GM23338 (cell line): ENCODE results near the gene RTP5. TPM values are rescaled to one million over a fixed set of nuclear protein-coding genes. Genes with fewer than 3 reads are reported as not detected.

ENCODE experiments used
- ATAC-seq: fragments of 200-7000 bp; cut with Tn5 transposase; 3 replicates; pipeline ENCODE4 v1.9.1; 2020
- DNase-seq: peaks from one replicate; pipeline ENCODE4 v3.0.0-alpha.2; 2015; ENCODE audit warnings: low spot score
- H2AFZ ChIP-seq: fragments of 200-600 bp; sonication (generic); 2 replicates; pipeline ENCODE4 v1.8.0; 2016; ENCODE audit warnings: antibody characterized with exemption, mild to moderate bottlenecking, moderate library complexity
- H3F3A ChIP-seq: fragments of 200-600 bp; sonication (generic); replicated peaks from 2 replicates; pipeline ENCODE4 v1.8.0; 2017; ENCODE audit warnings: antibody characterized with exemption, mixed run types, low read depth
- H3K27ac ChIP-seq: fragments of 200-600 bp; sonication (generic); 2 replicates; pipeline ENCODE4 v1.6.1; 2016; ENCODE audit warnings: low read depth
- H3K27me3 ChIP-seq: fragments of 200-600 bp; sonication (generic); 2 replicates; pipeline ENCODE4 v1.8.0; 2016; ENCODE audit warnings: mild to moderate bottlenecking, mixed run types, moderate library complexity; ENCODE audit not compliant: insufficient read depth
- H3K36me3 ChIP-seq: fragments of 200-600 bp; sonication (generic); 2 replicates; pipeline ENCODE4 v1.8.0; 2016; ENCODE audit warnings: mild to moderate bottlenecking; ENCODE audit not compliant: insufficient read depth
- H3K4me1 ChIP-seq: fragments of 200-600 bp; sonication (generic); 2 replicates; pipeline ENCODE4 v1.8.0; 2016; ENCODE audit warnings: mild to moderate bottlenecking, moderate library complexity; ENCODE audit not compliant: insufficient read depth
- H3K4me2 ChIP-seq: fragments of 200-600 bp; sonication (generic); 2 replicates; pipeline ENCODE4 v1.7.1; 2017; ENCODE audit warnings: mixed run types
- H3K4me3 ChIP-seq: fragments of 200-600 bp; sonication (generic); 2 replicates; pipeline ENCODE4 v1.6.1; 2016; ENCODE audit warnings: mixed run types
- H3K79me2 ChIP-seq: fragments of 200-600 bp; sonication (generic); replicated peaks from 2 replicates; pipeline ENCODE4 v1.8.0; 2017; ENCODE audit warnings: mild to moderate bottlenecking; ENCODE audit not compliant: insufficient read depth
- H3K9me2 ChIP-seq: fragments of 200-600 bp; sonication (generic); 2 replicates; pipeline ENCODE4 v1.8.0; 2017; ENCODE audit not compliant: insufficient read depth
- H4K20me1 ChIP-seq: fragments of 200-600 bp; sonication (generic); replicated peaks from 2 replicates; pipeline ENCODE4 v1.8.0; 2017; ENCODE audit warnings: mild to moderate bottlenecking; ENCODE audit not compliant: insufficient read depth
- H3K27ac Mint-ChIP-seq: 2 replicates; pipeline ENCODE4 v1.8.0; 2020; ENCODE audit warnings: inconsistent platforms, mild to moderate bottlenecking, moderate library complexity, mixed read lengths
- H3K27me3 Mint-ChIP-seq: 3 replicates; pipeline ENCODE4 v1.8.0; 2022; ENCODE audit warnings: low read depth, mild to moderate bottlenecking, moderate library complexity, mixed read lengths, inconsistent platforms; ENCODE audit not compliant: insufficient read depth, poor library complexity
- H3K36me3 Mint-ChIP-seq: 3 replicates; pipeline ENCODE4 v1.8.0; 2021; ENCODE audit warnings: low read depth, mild to moderate bottlenecking, inconsistent platforms, moderate library complexity, mixed read lengths
- H3K4me1 Mint-ChIP-seq: 3 replicates; pipeline ENCODE4 v1.8.0; 2020; ENCODE audit warnings: mild to moderate bottlenecking, inconsistent platforms, mixed read lengths
- H3K4me3 Mint-ChIP-seq: 3 replicates; pipeline ENCODE4 v1.8.0; 2021; ENCODE audit warnings: moderate library complexity, mild to moderate bottlenecking, inconsistent platforms, mixed read lengths
- H3K9me3 Mint-ChIP-seq: 3 replicates; pipeline ENCODE4 v1.8.0; 2020; ENCODE audit warnings: moderate library complexity, mild to moderate bottlenecking, inconsistent platforms, mixed read lengths
- CREB1 ChIP-seq: fragments of 250-450 bp; sonication (Bioruptor Pico); IDR thresholded peaks from 2 replicates; pipeline ENCODE4 v1.5.0; 2020; ENCODE audit warnings: low read depth, mild to moderate bottlenecking, moderate library complexity
- CTCF ChIP-seq, 2 experiments: fragments of 200-600 bp in 1 of 2; sonication (generic) in 1 of 2; conservative IDR thresholded peaks; 2 replicates each; pipeline versions ENCODE4 v1.5.1 to v1.6.1; 2016 to 2017; ENCODE audit warnings: antibody characterized with exemption in 2 of 2, low read depth in 2 of 2, mild to moderate bottlenecking in 2 of 2, moderate library complexity in 1 of 2
- ETS1 ChIP-seq: IDR thresholded peaks from 2 replicates; pipeline ENCODE4 v1.6.1; 2016; ENCODE audit warnings: antibody characterized with exemption
- EZH2 ChIP-seq: fragments of 200-600 bp; sonication (generic); IDR thresholded peaks from one replicate; pipeline ENCODE4 v1.8.0; 2017; ENCODE audit warnings: antibody characterized with exemption, mild to moderate bottlenecking, low read depth; ENCODE audit not compliant: unreplicated experiment
- EZH2phosphoT487 ChIP-seq: fragments of 200-600 bp; sonication (generic); IDR thresholded peaks from one replicate; pipeline ENCODE4 v1.8.1; 2018; ENCODE audit warnings: antibody characterized with exemption; ENCODE audit not compliant: unreplicated experiment
- JUNB ChIP-seq: IDR thresholded peaks from one replicate; pipeline ENCODE4 v1.6.1; 2016; ENCODE audit warnings: antibody characterized with exemption; ENCODE audit not compliant: unreplicated experiment
- NANOG ChIP-seq: IDR thresholded peaks from 2 replicates; pipeline ENCODE4 v1.6.1; 2016; ENCODE audit warnings: antibody characterized with exemption, borderline replicate concordance
- REST ChIP-seq: IDR thresholded peaks from one replicate; pipeline ENCODE4 v1.6.1; 2018; ENCODE audit warnings: antibody characterized with exemption; ENCODE audit not compliant: unreplicated experiment
- STAT1 ChIP-seq: IDR thresholded peaks from one replicate; pipeline ENCODE4 v1.6.1; 2016; ENCODE audit warnings: antibody characterized with exemption; ENCODE audit not compliant: unreplicated experiment
- ZNF114 ChIP-seq: fragments of 250-450 bp; sonication (Bioruptor Pico); IDR thresholded peaks from 2 replicates; pipeline ENCODE4 v1.5.0; 2020; ENCODE audit warnings: mild to moderate bottlenecking, moderate library complexity
- ZNF331 ChIP-seq: fragments of 250-450 bp; sonication (Bioruptor Pico); IDR thresholded peaks from 2 replicates; pipeline ENCODE4 v1.5.0; 2020; ENCODE audit warnings: low read depth, mild to moderate bottlenecking, moderate library complexity
- polyA plus RNA-seq: library from polyadenylated mRNA; unstranded; fragments of >200 nt; fragmentation: Nextera tagmentation; extraction: Ambion mirVana; gene quantifications from 2 replicates; pipeline ENCODE4 v1.2.1, GENCODE V29; 2016
- total RNA-seq: library from RNA; depleted of rRNA; stranded (reverse); fragments of >200 nt; shearing (Covaris generic); gene quantifications from 2 replicates; pipeline ENCODE4 v1.2.3, GENCODE V29; 2014

RTP5 gene
- total and polyA plus RNA-seq, 2 experiments from 2014 or later, result not detected

- H3K27me3 ChIP-seq, result no peaks in the 10 kb centered on the region
- Mint-ChIP-seq H3K4me1 (peaks cover 24% of the 10 kb centered on the region), H3K4me3 (no peak overlapping the region), H3K27ac (no peak overlapping the region), H3K9me3 (peaks cover 5% of the 10 kb centered on the region; the same call in 2 of the 3 replicates), H3K27me3 (peaks cover 22% of the 10 kb centered on the region), H3K36me3 (no peaks in the 10 kb centered on the region; the same call in 2 of the 3 replicates)
- no peaks in the 10 kb centered on the region for H4K20me1 ChIP-seq
- no peak overlapping the region for H3K27ac ChIP-seq
- peak overlapping the region; percentile 81; the same call in 1 of the 2 replicates for H2AFZ ChIP-seq
- no peaks in the 10 kb centered on the region for H3K36me3 ChIP-seq
- no peaks in the 10 kb centered on the region for H3K9me2 ChIP-seq
- DNase-seq (peak; percentile 49), ATAC-seq (peak; percentile 24; the same call in 2 of the 3 replicates)
- peaks cover 9% of the 10 kb centered on the region; the same call in 1 of the 2 replicates for H3F3A ChIP-seq
- no peak overlapping the region for H3K4me3 ChIP-seq
- H3K4me2 ChIP-seq, result no peak overlapping the region
- H3K4me1 ChIP-seq, result no peaks in the 10 kb centered on the region; the same call in 1 of the 2 replicates
- TF ChIP-seq CREB1 (CRISPR knock-in tag) (no peak), ETS1 (no peak), STAT1 (no peak), EZH2 (no peak), ZNF331 (CRISPR knock-in tag) (no peak), CTCF (conservative IDR thresholded peaks at IDR 0.05; ENCODE audit: low read depth in 2 of 2) (no peak)
- H3K79me2 ChIP-seq, result no peaks in the 10 kb centered on the region
Measured at GRCh38 chr2:241866790-241867645, 2.5 kb upstream of the RTP5 start.

GRCh38 chr2:241867776-241868420 is 1.6 kb upstream of the RTP5 start:
- H2AFZ ChIP-seq, result no peak overlapping the region
- H3F3A ChIP-seq, result peaks cover 9% of the 10 kb centered on the region; the same call in 1 of the 2 replicates
- H4K20me1 ChIP-seq, result no peaks in the 10 kb centered on the region
- no peak overlapping the region for H3K27ac ChIP-seq
- no peak overlapping the region for H3K4me2 ChIP-seq
- H3K27ac Mint-ChIP-seq, result no peak overlapping the region
- no peaks in the 10 kb centered on the region for H3K79me2 ChIP-seq
- DNase-seq (no peak), ATAC-seq (no peak)
- no peaks in the 10 kb centered on the region for H3K4me1 ChIP-seq
- H3K27me3 Mint-ChIP-seq, result peaks cover 19% of the 10 kb centered on the region
- no peaks in the 10 kb centered on the region for H3K36me3 ChIP-seq
- peaks cover 5% of the 10 kb centered on the region; the same call in 2 of the 3 replicates for H3K9me3 Mint-ChIP-seq
- H3K27me3 ChIP-seq, result no peaks in the 10 kb centered on the region
- H3K9me2 ChIP-seq, result no peaks in the 10 kb centered on the region
- peaks cover 23% of the 10 kb centered on the region for H3K4me1 Mint-ChIP-seq
- no peak overlapping the region for H3K4me3 ChIP-seq
- no peak overlapping the region for H3K4me3 Mint-ChIP-seq
- H3K36me3 Mint-ChIP-seq, result no peaks in the 10 kb centered on the region; the same call in 2 of the 3 replicates
- TF ChIP-seq ETS1 (no peak), NANOG (no peak), CTCF (conservative IDR thresholded peaks at IDR 0.05; ENCODE audit: low read depth in 2 of 2) (no peak), EZH2phosphoT487 (no peak), STAT1 (no peak), CREB1 (CRISPR knock-in tag) (no peak), ZNF331 (CRISPR knock-in tag) (no peak), REST (no peak), ZNF114 (no peak), JUNB (no peak)
